Activated CD4-positive, alpha-beta memory T cell treated with anti-CD3 and anti-CD28 coated beads for 36 hours (primary cell): Measurements from ENCODE around the gene KLRB1. TPM values are rescaled to one million over a fixed set of nuclear protein-coding genes. Genes with fewer than 3 reads are reported as not detected.
A peak's percentile ranks its signal among the peaks of the same experiment; 100 is the strongest.
"Not testable (repeated sequence)": the region's sequence is repeated elsewhere in the genome, so short reads cannot be mapped to it uniquely, and the experiment has no call there.

ENCODE experiments used
- CTCF ChIA-PET: fragments of 350-600 bp; sonication (Branson Sonifier 250); formaldehyde crosslinking; loops from one replicate; lab custom pipeline; 2021; ENCODE audit warnings: antibody characterized with exemption, inconsistent platforms; lab: Charles Lee
- POLR2A ChIA-PET: fragments of 350-600 bp; sonication (Branson Sonifier 250); formaldehyde crosslinking; loops from one replicate; lab custom pipeline; 2021; ENCODE audit warnings: antibody characterized with exemption; lab: Charles Lee
- DNase-seq: peaks from one replicate; pipeline ENCODE4 v3.0.0-alpha.2; 2020
- H3K27ac Mint-ChIP-seq: one replicate; pipeline ENCODE4 v1.8.0; 2021; ENCODE audit warnings: mixed read lengths
- H3K27me3 Mint-ChIP-seq: one replicate; pipeline ENCODE4 v1.8.0; 2021; ENCODE audit warnings: mixed read lengths
- H3K36me3 Mint-ChIP-seq: one replicate; pipeline ENCODE4 v1.8.0; 2021; ENCODE audit warnings: mixed read lengths
- H3K4me1 Mint-ChIP-seq: one replicate; pipeline ENCODE4 v1.8.0; 2021; ENCODE audit warnings: low read depth, mixed read lengths
- H3K4me3 Mint-ChIP-seq: one replicate; pipeline ENCODE4 v1.8.0; 2021; ENCODE audit warnings: mild to moderate bottlenecking, mixed read lengths
- H3K9me3 Mint-ChIP-seq: one replicate; pipeline ENCODE4 v1.8.0; 2021; ENCODE audit warnings: mixed read lengths
- intact Hi-C: fragments of 100-400 bp; cut with micrococcal nuclease; formaldehyde crosslinking; loops from one replicate; pipeline ENCODE4 v1.15.1; 2023
- total RNA-seq, 2 experiments: library from RNA; stranded (reverse); gene quantifications; one replicate each; pipeline ENCODE4 v1.2.3, GENCODE V29; 2021

The KLRB1 gene
- total RNA-seq, 2 experiments from 2014 or later = 3.6 to 4.9 TPM

GRCh38 chr12:9619411-9620179, 11.9 kb upstream of the KLRB1 start:
- Mint-ChIP-seq H3K9me3 (peaks cover 12% of the 10 kb centered on the region), H3K27me3 (no peaks in the 10 kb centered on the region), H3K36me3 (peaks cover 8% of the 10 kb centered on the region), H3K4me1 (peaks cover 48% of the 10 kb centered on the region), H3K4me3 (no peak overlapping the region), H3K27ac (no peak overlapping the region)
- intact Hi-C loops = no loop called here
- POLR2A ChIA-PET = no interaction called here
- CTCF ChIA-PET = no interaction called here
- no peak for DNase-seq

- POLR2A ChIA-PET, H3K27me3 Mint-ChIP-seq, H3K36me3 Mint-ChIP-seq, intact Hi-C loops, DNase-seq, H3K9me3 Mint-ChIP-seq, CTCF ChIA-PET, H3K4me3 Mint-ChIP-seq: not testable (repeated sequence)
- Mint-ChIP-seq H3K4me1 (peaks cover 53% of the 10 kb centered on the region), H3K27ac (peak overlapping the region; percentile 42)
Observed at GRCh38 chr12:9618906-9619305, 11.2 kb upstream of the KLRB1 start.

DNA sequence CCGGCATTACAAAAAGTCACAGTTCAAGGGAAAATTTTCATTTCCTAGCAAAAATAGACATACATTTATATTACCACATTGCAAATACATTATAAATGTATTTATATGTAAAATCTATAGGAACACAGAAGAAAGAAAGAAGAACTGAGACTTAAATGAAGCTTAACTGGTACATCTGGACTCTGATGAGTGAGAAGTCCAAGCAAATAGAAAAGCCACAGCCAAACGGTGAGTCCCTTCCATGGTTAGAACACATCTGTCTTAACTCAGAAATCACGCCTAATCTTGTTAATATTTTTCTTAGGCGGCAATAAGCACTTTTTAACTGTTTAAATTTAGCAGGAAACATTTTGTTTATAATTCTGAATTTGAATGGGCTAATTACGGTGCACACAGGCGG, 9.4 kb upstream of the KLRB1 start:
- ChIA-PET CTCF (interaction anchor here (0.7 kb wide), 1 partner anchor 930 kb away, joined by 3 read pairs; no protein-coding TSS in a partner anchor), POLR2A (no interaction called here)
- peaks cover 62% of the 10 kb centered on the region for H3K4me1 Mint-ChIP-seq
- no peak overlapping the region for H3K4me3 Mint-ChIP-seq
- no peak overlapping the region for H3K27ac Mint-ChIP-seq
- intact Hi-C loops = no loop called here
- H3K27me3 Mint-ChIP-seq = no peaks in the 10 kb centered on the region
- peaks cover 6% of the 10 kb centered on the region for H3K9me3 Mint-ChIP-seq
- no peaks in the 10 kb centered on the region for H3K36me3 Mint-ChIP-seq
- DNase-seq = no peak

GRCh38 chr12:9615420-9616136, 7.9 kb upstream of the KLRB1 start:
- POLR2A ChIA-PET = no interaction called here
- Mint-ChIP-seq H3K36me3 (no peaks in the 10 kb centered on the region), H3K4me3 (peak overlapping the region; percentile 50), H3K9me3 (peaks cover 8% of the 10 kb centered on the region), H3K27me3 (no peaks in the 10 kb centered on the region), H3K4me1 (peaks cover 73% of the 10 kb centered on the region), H3K27ac (peak overlapping the region; percentile 77)
- DNase-seq = no peak
- CTCF ChIA-PET = interaction anchor here (0.7 to 1.6 kb wide), 4 partner anchors 19 to 147 kb away, joined by 3 to 5 read pairs (median 4); no protein-coding TSS in a partner anchor
- intact Hi-C loops = no loop called here

DNA sequence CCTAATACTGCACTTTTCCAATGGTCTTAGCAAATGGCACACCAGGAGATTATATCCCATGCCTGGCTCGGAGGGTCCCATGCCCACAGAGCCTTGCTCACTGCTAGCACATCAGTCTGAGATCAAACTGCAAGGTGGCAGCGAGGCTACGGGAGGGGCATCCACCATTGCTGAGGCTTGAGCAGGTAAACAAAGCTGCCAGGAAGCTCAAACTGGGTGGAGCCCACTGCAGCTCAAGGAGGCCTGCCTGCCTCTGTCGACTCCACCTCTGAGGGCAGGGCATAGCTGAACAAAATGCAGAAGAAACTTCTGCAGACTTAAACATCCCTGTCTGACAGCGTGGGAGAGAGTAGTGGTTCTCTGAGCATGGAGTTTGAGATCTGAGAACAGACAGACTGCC, 2.9 kb upstream of the KLRB1 start:
- H3K27ac Mint-ChIP-seq, POLR2A ChIA-PET, CTCF ChIA-PET, intact Hi-C loops, H3K4me3 Mint-ChIP-seq, H3K27me3 Mint-ChIP-seq: not testable (repeated sequence)
- peaks cover 61% of the 10 kb centered on the region for H3K4me1 Mint-ChIP-seq
- H3K36me3 Mint-ChIP-seq = peaks cover 12% of the 10 kb centered on the region
- H3K9me3 Mint-ChIP-seq = peaks cover 17% of the 10 kb centered on the region
- peak; percentile 11 for DNase-seq

DNA sequence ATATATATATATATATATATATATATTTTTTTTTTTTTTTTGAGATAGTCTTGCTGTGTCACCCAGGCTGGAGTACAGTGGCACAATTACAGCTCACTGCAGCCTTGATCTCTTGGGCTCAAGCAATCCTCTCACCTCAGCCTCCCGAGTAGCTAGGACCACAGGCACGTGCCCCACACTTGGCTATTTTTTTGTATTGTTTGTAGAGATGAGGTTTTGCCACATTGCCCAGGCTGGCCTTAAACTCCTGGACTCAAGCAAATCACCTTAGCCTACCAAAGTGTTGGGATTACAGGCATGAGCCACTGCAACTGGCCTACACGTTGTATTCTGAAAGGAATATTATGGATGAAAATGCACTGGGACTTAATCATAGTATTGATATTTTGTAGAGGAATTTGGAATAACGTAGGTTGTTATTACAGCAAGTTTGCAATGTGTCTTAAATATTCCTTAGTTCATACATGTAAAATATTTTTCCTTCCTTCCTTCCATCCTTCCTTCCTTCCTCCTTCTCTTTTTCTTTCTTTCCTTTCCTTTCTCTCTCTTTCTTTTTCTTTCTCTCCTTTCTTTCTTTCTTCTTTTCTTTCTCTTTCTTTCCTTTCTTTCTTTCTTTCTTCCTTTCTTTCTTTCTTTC, 862 bp downstream of the KLRB1 start:
- H3K27me3 Mint-ChIP-seq = no peaks in the 10 kb centered on the region
- H3K36me3 Mint-ChIP-seq = peaks cover 12% of the 10 kb centered on the region
- peaks cover 17% of the 10 kb centered on the region for H3K9me3 Mint-ChIP-seq
- CTCF ChIA-PET = no interaction called here
- intact Hi-C loops = no loop called here
- H3K4me1 Mint-ChIP-seq = peaks cover 36% of the 10 kb centered on the region
- no peak for DNase-seq
- peak overlapping the region; percentile 68 for H3K4me3 Mint-ChIP-seq
- POLR2A ChIA-PET = interaction anchor here (1.4 kb wide), 1 partner anchor 63 kb away, joined by 3 read pairs; no protein-coding TSS in a partner anchor
- H3K27ac Mint-ChIP-seq = peak overlapping the region; percentile 82

GRCh38 chr12:9606247-9606646, 1.5 kb downstream of the KLRB1 start:
- intact Hi-C loops = no loop called here
- ChIA-PET CTCF (no interaction called here), POLR2A (interaction anchor here (1.4 kb wide), 1 partner anchor 64 kb away, joined by 3 read pairs; no protein-coding TSS in a partner anchor)
- peaks cover 12% of the 10 kb centered on the region for H3K36me3 Mint-ChIP-seq
- H3K9me3 Mint-ChIP-seq = peaks cover 17% of the 10 kb centered on the region
- peaks cover 35% of the 10 kb centered on the region for H3K4me1 Mint-ChIP-seq
- peak overlapping the region; percentile 58 for H3K4me3 Mint-ChIP-seq
- H3K27ac Mint-ChIP-seq = peak overlapping the region; percentile 63
- H3K27me3 Mint-ChIP-seq = no peaks in the 10 kb centered on the region
- no peak for DNase-seq

GRCh38 chr12:9605483-9605882, 2.2 kb downstream of the KLRB1 start:
- intact Hi-C loops = no loop called here
- CTCF ChIA-PET = no interaction called here
- Mint-ChIP-seq H3K27ac (no peak overlapping the region), H3K27me3 (no peaks in the 10 kb centered on the region), H3K4me3 (no peak overlapping the region), H3K9me3 (peaks cover 13% of the 10 kb centered on the region), H3K36me3 (peaks cover 12% of the 10 kb centered on the region), H3K4me1 (peaks cover 29% of the 10 kb centered on the region)
- POLR2A ChIA-PET = no interaction called here
- DNase-seq = no peak

DNA sequence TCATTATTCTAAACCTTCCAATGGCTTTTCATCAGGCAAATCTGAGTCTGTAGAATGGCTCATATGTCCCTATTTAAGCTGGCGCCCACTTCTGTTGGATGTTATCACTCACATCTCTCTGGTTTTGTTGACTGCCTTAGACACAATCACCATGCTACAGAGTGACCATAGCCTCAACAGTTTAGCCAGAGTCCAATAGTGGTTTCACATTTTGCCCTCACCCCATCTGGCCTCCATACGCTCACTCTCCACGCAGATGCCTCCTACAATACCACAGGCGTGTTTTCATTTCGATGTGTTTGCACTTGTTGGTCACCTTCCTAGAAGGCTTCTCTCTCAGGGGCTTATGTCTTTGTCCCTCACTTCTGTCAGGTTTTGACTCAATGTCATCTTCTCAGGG, 3.4 kb downstream of the KLRB1 start:
- CTCF ChIA-PET = no interaction called here
- H3K4me3 Mint-ChIP-seq = no peak overlapping the region
- POLR2A ChIA-PET = no interaction called here
- peaks cover 3% of the 10 kb centered on the region for H3K9me3 Mint-ChIP-seq
- H3K27ac Mint-ChIP-seq = no peak overlapping the region
- DNase-seq = no peak
- intact Hi-C loops = no loop called here
- H3K27me3 Mint-ChIP-seq = no peaks in the 10 kb centered on the region
- H3K36me3 Mint-ChIP-seq = peaks cover 4% of the 10 kb centered on the region
- H3K4me1 Mint-ChIP-seq = peaks cover 21% of the 10 kb centered on the region

DNA sequence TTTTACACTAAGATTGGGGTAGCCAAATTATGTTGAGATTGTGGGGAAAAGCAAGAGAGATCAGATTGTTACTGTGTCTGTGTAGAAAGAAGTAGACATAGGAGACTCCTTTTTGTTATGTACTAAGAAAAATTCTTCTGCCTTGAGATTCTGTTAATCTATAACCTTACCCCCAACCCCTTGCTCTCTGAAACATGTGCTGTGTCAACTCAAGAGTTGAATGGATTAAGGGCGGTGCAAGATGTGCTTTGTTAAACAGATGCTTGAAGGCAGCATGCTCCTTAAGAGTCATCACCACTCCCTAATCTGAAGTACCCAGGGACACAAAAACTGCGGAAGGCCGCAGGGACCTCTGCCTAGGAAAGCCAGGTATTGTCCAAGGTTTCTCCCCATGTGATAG, 7.3 kb downstream of the KLRB1 start:
- H3K27ac Mint-ChIP-seq, POLR2A ChIA-PET, intact Hi-C loops, H3K9me3 Mint-ChIP-seq, H3K36me3 Mint-ChIP-seq, H3K4me1 Mint-ChIP-seq, DNase-seq, H3K27me3 Mint-ChIP-seq, H3K4me3 Mint-ChIP-seq, CTCF ChIA-PET: not testable (repeated sequence)

DNA sequence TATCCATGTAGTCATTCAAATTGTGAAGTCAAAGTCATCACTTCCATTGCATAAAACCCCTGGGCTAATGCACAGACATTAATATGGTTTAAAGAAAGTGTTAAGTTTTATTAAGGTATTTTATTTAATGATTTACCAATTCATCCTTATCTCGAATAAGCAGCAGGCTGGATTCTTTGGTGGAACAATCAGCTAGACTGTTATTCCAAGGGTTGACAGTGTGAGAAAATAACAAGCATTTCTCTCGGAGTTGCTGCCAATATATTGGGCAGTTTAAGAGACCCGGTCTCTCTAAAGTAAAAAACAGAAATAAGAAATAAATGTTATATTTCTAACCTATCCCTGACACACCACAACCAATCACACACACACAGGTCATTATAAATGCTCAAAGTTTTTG, 9.4 kb downstream of the KLRB1 start:
- Mint-ChIP-seq H3K27me3 (no peaks in the 10 kb centered on the region), H3K4me3 (no peak overlapping the region), H3K9me3 (no peaks in the 10 kb centered on the region), H3K4me1 (peaks cover 8% of the 10 kb centered on the region), H3K36me3 (no peaks in the 10 kb centered on the region), H3K27ac (no peak overlapping the region)
- DNase-seq = no peak
- POLR2A ChIA-PET = no interaction called here
- intact Hi-C loops = no loop called here
- CTCF ChIA-PET = no interaction called here

DNA sequence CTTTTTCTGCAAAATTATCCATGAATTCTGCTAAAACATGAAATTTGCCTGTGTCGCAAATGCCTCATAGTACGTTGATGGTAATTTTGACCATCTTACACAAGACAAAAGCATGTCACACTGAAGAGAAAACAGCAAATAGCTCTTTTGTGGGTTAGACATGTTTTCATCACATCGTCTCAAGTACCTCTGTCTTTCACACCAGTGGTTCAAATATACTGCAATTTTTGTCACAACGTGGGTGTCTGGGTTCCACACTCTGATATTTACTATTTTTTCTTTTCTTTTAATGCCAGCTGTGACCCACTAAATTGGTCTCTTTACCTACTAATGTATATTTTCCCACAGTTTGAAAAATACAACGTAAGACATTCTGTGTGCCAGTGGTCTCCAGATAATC, 10.4 kb downstream of the KLRB1 start:
- no peaks in the 10 kb centered on the region for H3K9me3 Mint-ChIP-seq
- no peaks in the 10 kb centered on the region for H3K27me3 Mint-ChIP-seq
- intact Hi-C loops = no loop called here
- H3K36me3 Mint-ChIP-seq = no peaks in the 10 kb centered on the region
- DNase-seq = no peak
- peaks cover 8% of the 10 kb centered on the region for H3K4me1 Mint-ChIP-seq
- H3K27ac Mint-ChIP-seq = no peak overlapping the region
- POLR2A ChIA-PET = no interaction called here
- H3K4me3 Mint-ChIP-seq = no peak overlapping the region
- CTCF ChIA-PET = no interaction called here
